HL-60 (cell line): Measurements from ENCODE around the gene HBZ.

ENCODE experiments used
- DNase-seq, 2 experiments: peaks; one replicate each; pipeline ENCODE4 v3.0.0-alpha.2; 2010 to 2020; ENCODE audit warnings: low read depth in 1 of 2, low spot score in 1 of 2
- H3K27ac ChIP-seq: fragments of 250-450 bp; sonication (Bioruptor Pico); replicated peaks from 2 replicates; pipeline ENCODE4 v1.5.1; 2020; ENCODE audit warnings: mild to moderate bottlenecking, moderate library complexity
- H3K27me3 ChIP-seq: fragments of 250-450 bp; sonication (Bioruptor Pico); 2 replicates; pipeline ENCODE4 v1.5.1; 2021; ENCODE audit warnings: mild to moderate bottlenecking, moderate library complexity; ENCODE audit not compliant: insufficient read depth, poor library complexity, severe bottlenecking
- H3K4me3 ChIP-seq: replicated peaks from 2 replicates; pipeline ENCODE4 v1.5.1; 2011; ENCODE audit warnings: mild to moderate bottlenecking, control low read depth, low read length; ENCODE audit not compliant: insufficient read depth
- GABPA ChIP-seq: IDR thresholded peaks from 2 replicates; pipeline ENCODE4 v1.6.1; 2012; ENCODE audit warnings: low read depth
- POLR2AphosphoS5 ChIP-seq: IDR thresholded peaks from 2 replicates; pipeline ENCODE4 v1.6.1; 2012; ENCODE audit warnings: low read depth
- SPI1 ChIP-seq: IDR thresholded peaks from 2 replicates; pipeline ENCODE4 v1.6.1; 2012; ENCODE audit warnings: low read depth, mild to moderate bottlenecking, borderline replicate concordance
- TF ChIP-seq, protein P1 (sequence below): IDR thresholded peaks from one replicate; pipeline ENCODE4 v1.5.1; 2011; ENCODE audit warnings: low read length, control low read depth, inconsistent platforms; ENCODE audit not compliant: insufficient read depth
- TF ChIP-seq, protein P2 (sequence below): IDR thresholded peaks from 2 replicates; pipeline ENCODE4 v1.6.1; 2012; ENCODE audit warnings: low read depth; ENCODE audit not compliant: insufficient replicate concordance

HBZ gene

DNA sequence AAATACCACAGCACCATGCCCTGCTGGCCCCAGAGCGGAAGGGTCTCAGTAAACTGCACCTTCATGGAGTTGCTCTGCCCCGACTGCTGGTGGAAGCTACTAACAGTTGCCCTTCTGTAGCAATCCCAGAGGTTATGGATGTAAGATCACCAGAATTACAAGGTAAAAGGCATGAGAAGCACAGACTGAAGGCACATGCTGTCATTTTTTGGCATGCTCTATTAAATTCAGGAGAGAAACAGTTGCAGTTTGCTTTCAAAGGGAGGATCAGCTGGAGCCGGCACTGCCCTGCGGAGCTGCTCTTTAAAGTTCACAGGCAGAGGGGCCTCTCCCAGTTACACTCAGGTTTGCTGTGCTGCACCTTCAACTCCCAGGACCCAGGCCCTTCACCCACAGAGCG is 33.1 kb upstream of the HBZ start:
- H3K4me3 ChIP-seq: no peak overlapping the region
- no peak for DNase-seq
- TF ChIP-seq, protein P1, sequence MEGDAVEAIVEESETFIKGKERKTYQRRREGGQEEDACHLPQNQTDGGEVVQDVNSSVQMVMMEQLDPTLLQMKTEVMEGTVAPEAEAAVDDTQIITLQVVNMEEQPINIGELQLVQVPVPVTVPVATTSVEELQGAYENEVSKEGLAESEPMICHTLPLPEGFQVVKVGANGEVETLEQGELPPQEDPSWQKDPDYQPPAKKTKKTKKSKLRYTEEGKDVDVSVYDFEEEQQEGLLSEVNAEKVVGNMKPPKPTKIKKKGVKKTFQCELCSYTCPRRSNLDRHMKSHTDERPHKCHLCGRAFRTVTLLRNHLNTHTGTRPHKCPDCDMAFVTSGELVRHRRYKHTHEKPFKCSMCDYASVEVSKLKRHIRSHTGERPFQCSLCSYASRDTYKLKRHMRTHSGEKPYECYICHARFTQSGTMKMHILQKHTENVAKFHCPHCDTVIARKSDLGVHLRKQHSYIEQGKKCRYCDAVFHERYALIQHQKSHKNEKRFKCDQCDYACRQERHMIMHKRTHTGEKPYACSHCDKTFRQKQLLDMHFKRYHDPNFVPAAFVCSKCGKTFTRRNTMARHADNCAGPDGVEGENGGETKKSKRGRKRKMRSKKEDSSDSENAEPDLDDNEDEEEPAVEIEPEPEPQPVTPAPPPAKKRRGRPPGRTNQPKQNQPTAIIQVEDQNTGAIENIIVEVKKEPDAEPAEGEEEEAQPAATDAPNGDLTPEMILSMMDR: no peak
- TF ChIP-seq GABPA (no peak), SPI1 (no peak), POLR2AphosphoS5 (no peak)
- TF ChIP-seq, protein P2, sequence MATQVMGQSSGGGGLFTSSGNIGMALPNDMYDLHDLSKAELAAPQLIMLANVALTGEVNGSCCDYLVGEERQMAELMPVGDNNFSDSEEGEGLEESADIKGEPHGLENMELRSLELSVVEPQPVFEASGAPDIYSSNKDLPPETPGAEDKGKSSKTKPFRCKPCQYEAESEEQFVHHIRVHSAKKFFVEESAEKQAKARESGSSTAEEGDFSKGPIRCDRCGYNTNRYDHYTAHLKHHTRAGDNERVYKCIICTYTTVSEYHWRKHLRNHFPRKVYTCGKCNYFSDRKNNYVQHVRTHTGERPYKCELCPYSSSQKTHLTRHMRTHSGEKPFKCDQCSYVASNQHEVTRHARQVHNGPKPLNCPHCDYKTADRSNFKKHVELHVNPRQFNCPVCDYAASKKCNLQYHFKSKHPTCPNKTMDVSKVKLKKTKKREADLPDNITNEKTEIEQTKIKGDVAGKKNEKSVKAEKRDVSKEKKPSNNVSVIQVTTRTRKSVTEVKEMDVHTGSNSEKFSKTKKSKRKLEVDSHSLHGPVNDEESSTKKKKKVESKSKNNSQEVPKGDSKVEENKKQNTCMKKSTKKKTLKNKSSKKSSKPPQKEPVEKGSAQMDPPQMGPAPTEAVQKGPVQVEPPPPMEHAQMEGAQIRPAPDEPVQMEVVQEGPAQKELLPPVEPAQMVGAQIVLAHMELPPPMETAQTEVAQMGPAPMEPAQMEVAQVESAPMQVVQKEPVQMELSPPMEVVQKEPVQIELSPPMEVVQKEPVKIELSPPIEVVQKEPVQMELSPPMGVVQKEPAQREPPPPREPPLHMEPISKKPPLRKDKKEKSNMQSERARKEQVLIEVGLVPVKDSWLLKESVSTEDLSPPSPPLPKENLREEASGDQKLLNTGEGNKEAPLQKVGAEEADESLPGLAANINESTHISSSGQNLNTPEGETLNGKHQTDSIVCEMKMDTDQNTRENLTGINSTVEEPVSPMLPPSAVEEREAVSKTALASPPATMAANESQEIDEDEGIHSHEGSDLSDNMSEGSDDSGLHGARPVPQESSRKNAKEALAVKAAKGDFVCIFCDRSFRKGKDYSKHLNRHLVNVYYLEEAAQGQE: no peak
- no peak overlapping the region for H3K27ac ChIP-seq
- no peaks in the 10 kb centered on the region for H3K27me3 ChIP-seq

DNA sequence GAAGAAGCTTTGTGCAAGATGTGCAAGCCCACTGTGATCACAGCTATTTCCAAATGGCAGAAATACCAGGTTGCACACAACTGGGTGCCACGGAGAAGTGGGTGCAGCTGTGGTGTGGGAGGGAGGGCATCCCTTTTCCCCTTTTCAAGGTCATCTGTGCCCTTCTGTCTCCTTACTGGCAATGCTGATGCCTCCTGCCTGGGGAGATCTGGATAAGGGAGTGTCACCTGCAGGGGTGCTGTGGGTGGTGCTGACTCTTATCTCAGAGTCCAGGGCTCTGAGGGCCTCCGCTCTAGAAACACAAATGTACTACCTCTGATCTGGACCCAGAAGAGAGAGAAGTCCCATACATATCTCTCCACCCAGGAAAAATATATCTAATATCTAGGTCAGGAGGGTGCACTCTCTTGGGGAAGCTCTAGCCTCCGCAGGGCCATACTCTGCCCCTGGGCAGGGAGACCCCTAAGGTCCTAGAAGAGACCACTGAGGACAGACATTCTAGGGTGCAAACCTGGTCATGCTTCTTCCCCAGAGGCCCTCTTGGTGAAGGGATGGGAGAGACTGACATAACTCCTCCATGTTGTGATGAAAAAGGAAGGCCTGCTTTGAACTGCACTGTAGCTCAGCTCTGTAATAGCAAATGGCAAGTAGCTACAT is 32.5 kb upstream of the HBZ start:
- DNase-seq: no peak

DNA sequence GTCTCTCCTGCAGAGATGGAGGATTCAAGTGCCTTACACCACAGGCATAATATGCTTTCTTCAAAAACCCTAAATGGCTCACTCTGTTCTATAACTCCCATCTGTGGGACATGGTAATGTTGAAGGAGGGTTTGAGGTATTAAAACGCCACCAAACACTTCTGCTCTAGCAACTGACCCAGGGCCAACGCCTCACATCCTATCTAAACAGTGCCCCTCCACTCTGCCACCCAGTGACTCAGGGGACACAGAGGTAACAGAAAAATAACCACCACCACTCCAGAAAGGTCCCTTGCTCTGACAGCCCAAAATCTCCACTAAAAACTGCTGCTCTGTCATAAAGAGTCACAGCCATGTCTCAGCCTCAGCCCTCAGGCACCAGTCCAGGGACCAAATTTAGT is 31.7 kb upstream of the HBZ start:
- H3K27ac ChIP-seq: no peak overlapping the region
- H3K27me3 ChIP-seq: no peaks in the 10 kb centered on the region
- TF ChIP-seq, protein P2: no peak
- TF ChIP-seq GABPA: no peak
- TF ChIP-seq POLR2AphosphoS5: no peak
- TF ChIP-seq SPI1: no peak
- TF ChIP-seq, protein P1: no peak
- H3K4me3 ChIP-seq: no peak overlapping the region
- no peak for DNase-seq

More for the DNA sequence above, 32.5 kb upstream of the HBZ start:
- TF ChIP-seq POLR2AphosphoS5: no peak
- no peak for TF ChIP-seq GABPA
- TF ChIP-seq, protein P1: no peak
- TF ChIP-seq, protein P2: no peak
- TF ChIP-seq SPI1: no peak
- H3K27ac ChIP-seq: no peak overlapping the region
- H3K4me3 ChIP-seq: no peak overlapping the region
- no peaks in the 10 kb centered on the region for H3K27me3 ChIP-seq
